PC-3 (cell line): ENCODE data around the gene UMODL1.

Experiments
- CTCF ChIP-seq: fragments of 300-600 bp; sonication (generic); conservative IDR thresholded peaks from 2 replicates; pipeline ENCODE4 v1.5.1; 2017; ENCODE audit warnings: antibody characterized with exemption, low read depth, mild to moderate bottlenecking, low read length
- EZH2 ChIP-seq: fragments of 300-600 bp; sonication (generic); IDR thresholded peaks from one replicate; pipeline ENCODE4 v1.6.1; 2017; ENCODE audit warnings: antibody characterized with exemption, mild to moderate bottlenecking, low read length; ENCODE audit not compliant: unreplicated experiment
- EZH2phosphoT487 ChIP-seq: fragments of 300-600 bp; sonication (generic); IDR thresholded peaks from 2 replicates; pipeline ENCODE4 v1.6.1; 2018; ENCODE audit warnings: mild to moderate bottlenecking, antibody characterized with exemption, low read length, borderline replicate concordance

DNA sequence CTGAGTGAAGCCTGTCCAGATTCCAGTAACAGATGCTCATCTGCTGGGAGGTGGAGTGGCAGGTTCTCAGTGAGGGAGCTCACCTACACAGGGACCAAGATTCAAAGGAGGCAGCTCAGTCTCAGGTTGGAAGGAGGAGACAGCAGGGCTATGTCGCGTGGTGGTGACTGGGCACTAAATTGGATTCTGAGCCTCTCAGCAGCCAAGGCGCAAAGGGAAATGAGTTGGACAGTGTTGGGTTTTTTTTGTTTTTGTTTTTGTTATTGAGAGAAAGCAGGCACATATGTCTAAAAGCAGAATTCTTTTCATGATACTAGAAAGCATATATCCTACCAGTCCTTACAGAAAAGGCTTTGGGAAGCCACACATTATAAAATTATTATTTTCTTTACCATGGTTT, 26.2 kb downstream of the UMODL1 start:
- TF ChIP-seq CTCF (no peak), EZH2phosphoT487 (no peak), EZH2 (no peak)
